ENCODE results near the gene C5AR2.

C5AR2 gene

DNA sequence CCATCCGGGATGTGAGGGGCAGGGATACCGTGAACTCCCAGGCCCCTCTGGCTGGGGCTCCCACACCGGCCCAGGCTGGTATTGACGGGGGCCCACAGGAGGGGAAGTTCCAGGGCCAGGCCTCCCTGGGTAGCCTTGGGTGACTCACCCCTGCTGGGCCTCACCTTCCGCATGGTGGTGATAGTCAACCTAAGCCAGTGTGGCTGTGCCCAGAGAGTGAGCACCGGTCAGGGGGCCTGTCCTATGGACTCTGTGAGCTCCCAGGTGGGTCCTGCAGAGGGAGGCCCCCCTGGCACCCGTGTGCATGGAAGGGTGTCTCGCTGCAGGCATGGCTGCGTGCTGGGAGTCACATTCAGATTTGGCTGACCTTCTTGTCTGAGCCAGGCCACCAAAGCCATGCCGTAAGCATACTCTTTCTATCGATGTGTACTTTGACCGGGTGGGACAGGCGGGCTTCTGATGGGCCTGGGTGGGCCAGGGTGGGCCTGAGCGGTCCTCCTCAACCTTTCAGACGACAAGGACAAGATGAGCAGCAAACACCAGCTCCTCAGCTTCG, 44.7 kb downstream of the C5AR2 start:
- no peak overlapping the region for H3K27ac ChIP-seq
- TF ChIP-seq, protein P1, sequence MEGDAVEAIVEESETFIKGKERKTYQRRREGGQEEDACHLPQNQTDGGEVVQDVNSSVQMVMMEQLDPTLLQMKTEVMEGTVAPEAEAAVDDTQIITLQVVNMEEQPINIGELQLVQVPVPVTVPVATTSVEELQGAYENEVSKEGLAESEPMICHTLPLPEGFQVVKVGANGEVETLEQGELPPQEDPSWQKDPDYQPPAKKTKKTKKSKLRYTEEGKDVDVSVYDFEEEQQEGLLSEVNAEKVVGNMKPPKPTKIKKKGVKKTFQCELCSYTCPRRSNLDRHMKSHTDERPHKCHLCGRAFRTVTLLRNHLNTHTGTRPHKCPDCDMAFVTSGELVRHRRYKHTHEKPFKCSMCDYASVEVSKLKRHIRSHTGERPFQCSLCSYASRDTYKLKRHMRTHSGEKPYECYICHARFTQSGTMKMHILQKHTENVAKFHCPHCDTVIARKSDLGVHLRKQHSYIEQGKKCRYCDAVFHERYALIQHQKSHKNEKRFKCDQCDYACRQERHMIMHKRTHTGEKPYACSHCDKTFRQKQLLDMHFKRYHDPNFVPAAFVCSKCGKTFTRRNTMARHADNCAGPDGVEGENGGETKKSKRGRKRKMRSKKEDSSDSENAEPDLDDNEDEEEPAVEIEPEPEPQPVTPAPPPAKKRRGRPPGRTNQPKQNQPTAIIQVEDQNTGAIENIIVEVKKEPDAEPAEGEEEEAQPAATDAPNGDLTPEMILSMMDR (conservative IDR thresholded peaks at IDR 0.05): no peak

DNA sequence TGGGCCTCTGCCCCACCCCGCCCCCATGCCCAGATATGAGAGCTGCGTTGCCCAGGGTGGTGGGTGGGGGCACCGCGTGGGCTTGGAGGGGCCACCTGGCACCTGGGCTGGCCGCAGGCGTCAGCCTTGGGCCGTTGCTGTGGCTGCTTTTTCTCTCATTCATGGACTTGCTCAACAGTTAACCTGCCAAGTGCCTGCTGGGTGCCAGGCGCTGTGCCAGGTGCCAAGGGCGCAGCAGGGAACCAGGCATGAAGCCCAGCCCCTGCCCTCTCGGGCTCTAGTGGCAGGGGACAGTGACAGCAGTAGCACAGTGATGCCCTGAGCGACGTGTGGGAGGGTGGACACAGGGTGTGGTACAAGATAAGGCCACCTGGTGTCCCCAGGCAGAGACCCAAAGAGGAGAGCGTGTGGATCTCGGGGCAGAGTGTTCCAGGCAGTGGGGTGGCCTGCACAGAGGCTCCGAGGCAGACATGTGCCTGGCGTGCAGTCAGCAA, 45.3 kb downstream of the C5AR2 start:
- H3K27ac ChIP-seq: no peak overlapping the region
- TF ChIP-seq, protein P1 (conservative IDR thresholded peaks at IDR 0.05): no peak

DNA sequence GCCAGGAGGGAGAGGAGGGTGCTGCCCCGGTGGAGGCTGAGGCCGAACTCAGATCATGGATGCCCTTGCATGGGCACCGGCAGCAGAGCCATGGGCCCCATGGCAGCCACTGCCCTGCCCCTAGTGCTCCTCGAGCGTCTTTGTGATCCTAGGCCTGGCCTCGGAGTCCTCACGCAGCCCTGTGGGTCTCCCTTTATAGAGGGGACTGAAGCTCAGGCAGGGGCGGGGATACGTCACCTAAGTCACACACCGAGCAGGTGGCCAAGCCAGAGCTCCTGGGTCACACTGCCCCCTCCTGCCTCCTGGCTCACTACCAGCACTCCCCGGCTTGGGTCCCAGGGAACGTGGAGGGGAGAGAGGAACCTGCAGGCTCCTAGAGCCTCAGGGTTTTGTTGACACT, 45.8 kb downstream of the C5AR2 start:
- TF ChIP-seq, protein P1 (conservative IDR thresholded peaks at IDR 0.05): no peak
- H3K27ac ChIP-seq: no peak overlapping the region

DNA sequence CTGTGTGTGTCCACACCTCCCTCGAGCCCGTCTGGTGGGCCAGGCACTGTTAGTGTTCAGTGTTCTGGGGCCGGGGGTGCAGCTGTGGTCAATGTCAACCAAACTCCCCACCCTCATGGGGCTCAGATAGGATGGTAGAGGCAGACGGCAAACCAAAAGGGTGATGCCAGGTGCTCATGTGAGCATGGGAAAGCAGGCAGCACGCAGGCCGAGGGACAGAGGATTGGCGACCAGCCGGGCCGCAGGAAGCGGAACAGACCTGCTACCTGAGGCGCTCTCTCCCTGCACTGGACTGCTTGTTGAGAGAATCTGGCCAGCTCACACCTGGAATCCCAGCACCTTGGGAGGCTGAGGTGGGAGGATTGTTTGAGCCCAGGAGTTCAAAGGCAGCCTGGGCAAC, 46.3 kb downstream of the C5AR2 start:
- H3K27ac ChIP-seq: no peak overlapping the region
- TF ChIP-seq, protein P1 (conservative IDR thresholded peaks at IDR 0.05): no peak

DNA sequence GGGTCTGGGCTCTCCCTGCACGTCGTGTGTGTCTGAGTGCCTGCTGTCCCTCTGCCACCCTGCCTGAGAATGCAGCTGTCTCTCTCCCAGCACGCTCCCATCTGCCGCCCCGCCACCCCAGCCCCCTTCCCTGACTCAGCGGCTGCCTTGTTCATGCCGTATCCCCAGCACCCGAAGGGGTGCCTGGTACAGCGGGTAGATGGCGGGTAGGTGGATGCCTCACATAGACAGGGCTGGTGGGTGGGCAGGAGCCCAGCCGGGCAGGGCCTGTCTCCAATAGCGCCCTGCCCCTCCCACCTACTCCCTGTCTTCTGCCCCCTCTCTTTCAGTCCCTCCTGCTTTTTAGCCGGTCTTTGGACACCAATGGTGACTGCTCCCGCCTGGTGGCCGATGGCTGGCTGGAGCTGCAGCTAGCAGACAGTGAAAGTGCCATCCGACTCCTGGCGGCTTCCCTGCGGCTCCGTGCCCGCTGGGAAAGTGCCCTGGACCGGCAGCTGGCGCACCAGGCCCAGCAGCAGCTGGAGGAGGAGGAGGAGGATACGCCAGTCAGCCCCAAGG, 47.5 kb downstream of the C5AR2 start:
- TF ChIP-seq, protein P1 (conservative IDR thresholded peaks at IDR 0.05): no peak
- no peak overlapping the region for H3K27ac ChIP-seq

DNA sequence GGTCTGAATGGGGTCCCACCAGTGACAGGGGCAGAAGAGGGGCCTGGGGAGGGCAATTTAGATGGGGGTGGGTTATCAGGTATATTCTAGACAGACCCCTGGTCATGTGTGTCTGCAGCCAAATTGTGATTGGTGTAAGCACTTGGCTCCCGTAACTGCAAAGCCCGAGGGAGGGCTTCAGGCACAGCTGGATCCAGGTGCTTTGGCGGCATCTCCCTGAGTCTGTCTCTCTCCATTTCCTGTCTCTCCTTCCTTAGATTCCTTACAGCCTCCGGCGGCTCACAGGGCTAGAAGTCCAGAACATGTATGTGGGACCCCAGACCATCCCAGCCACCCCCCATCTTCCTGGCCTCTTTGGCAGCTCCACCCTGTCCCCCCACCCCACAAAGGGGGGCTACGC, 48.6 kb downstream of the C5AR2 start:
- H3K27ac ChIP-seq: no peak overlapping the region
- TF ChIP-seq, protein P1 (conservative IDR thresholded peaks at IDR 0.05): no peak

DNA sequence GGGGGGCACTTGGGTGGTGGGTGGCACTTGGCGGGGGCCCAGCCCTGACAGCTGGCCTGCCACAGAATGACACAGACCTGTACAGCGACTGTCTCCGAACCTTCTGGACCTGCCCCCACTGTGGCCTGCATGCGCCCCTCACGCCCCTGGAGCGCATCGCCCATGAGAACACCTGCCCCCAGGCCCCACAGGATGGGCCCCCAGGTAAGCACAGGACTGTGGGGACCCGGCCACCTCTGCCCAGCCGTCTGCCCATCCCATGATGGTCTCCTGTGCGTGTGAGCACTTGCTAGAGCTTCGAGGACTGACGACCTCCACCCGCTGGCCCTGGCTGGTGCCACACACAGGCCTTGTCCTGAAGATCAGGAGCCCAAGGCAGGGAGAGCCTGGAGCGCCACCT, 49.1 kb downstream of the C5AR2 start:
- no peak overlapping the region for H3K27ac ChIP-seq
- TF ChIP-seq, protein P1 (conservative IDR thresholded peaks at IDR 0.05): no peak
